Transverse colon (tissue), 4 donors: ENCODE measurements around the gene TMEM129.

Experiments used
- EP300 ChIP-seq: sonication (generic); formaldehyde crosslinking; IDR thresholded peaks from one replicate; pipeline ENCODE4 v1.6.1; 2017; ENCODE audit warnings: antibody characterized with exemption, low read depth
- POLR2A ChIP-seq: fragments of 450-650 bp; IDR thresholded peaks from one replicate; pipeline ENCODE4 v1.6.1; 2016; ENCODE audit warnings: antibody characterized with exemption, mild to moderate bottlenecking, moderate library complexity
- POLR2AphosphoS5 ChIP-seq, 3 donors: sonication (generic); formaldehyde crosslinking; IDR thresholded peaks; one replicate each; pipeline ENCODE4 v1.6.1; 2016; ENCODE audit warnings: antibody characterized with exemption in 3 of 3
- TF ChIP-seq, protein P1 (sequence below), 5 experiments: fragments of 200-600 bp in 3 of 5; fragments of 450-650 bp in 2 of 5; sonication (generic) in 3 of 5; IDR thresholded peaks; 1 replicate in 2 of 5; 2 replicates in 3 of 5; pipeline ENCODE4 v1.5.1; 2016 to 2017; ENCODE audit warnings: antibody characterized with exemption in 5 of 5, inconsistent platforms in 3 of 5, mild to moderate bottlenecking in 2 of 5, moderate library complexity in 1 of 5

DNA sequence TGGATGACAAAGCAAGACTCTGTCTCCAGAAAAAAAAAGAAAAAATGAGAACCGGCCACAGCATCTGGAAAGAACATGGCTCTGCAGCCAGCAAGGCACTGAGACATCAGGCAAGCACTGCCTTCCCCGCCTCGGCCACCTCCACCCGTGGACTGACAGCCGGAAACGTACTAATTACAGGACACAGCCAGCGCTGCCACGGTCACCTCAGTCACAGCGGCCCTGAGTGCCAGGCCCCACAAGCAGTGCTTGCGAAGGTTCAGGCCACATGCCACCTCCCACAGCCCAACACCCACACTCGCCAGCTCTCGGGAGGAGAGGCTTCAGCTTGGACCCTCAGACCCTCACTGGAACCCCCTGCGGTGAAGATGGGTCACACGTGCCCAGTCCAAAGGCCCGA is 53.9 kb downstream of the TMEM129 start:
- no peak for TF ChIP-seq POLR2AphosphoS5 (IDR thresholded peaks at IDR 0.05)
- TF ChIP-seq, protein P1, sequence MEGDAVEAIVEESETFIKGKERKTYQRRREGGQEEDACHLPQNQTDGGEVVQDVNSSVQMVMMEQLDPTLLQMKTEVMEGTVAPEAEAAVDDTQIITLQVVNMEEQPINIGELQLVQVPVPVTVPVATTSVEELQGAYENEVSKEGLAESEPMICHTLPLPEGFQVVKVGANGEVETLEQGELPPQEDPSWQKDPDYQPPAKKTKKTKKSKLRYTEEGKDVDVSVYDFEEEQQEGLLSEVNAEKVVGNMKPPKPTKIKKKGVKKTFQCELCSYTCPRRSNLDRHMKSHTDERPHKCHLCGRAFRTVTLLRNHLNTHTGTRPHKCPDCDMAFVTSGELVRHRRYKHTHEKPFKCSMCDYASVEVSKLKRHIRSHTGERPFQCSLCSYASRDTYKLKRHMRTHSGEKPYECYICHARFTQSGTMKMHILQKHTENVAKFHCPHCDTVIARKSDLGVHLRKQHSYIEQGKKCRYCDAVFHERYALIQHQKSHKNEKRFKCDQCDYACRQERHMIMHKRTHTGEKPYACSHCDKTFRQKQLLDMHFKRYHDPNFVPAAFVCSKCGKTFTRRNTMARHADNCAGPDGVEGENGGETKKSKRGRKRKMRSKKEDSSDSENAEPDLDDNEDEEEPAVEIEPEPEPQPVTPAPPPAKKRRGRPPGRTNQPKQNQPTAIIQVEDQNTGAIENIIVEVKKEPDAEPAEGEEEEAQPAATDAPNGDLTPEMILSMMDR (IDR thresholded peaks at IDR 0.05), result no peak
- no peak for TF ChIP-seq POLR2A
- TF ChIP-seq EP300, result no peak
